GM13977 (cell line): ENCODE measurements around the gene ARL1.

ENCODE experiments used
- DNase-seq: peaks from one replicate; pipeline ENCODE4 v3.0.0; 2012; ENCODE audit warnings: low spot score
- CTCF ChIP-seq: IDR thresholded peaks from 2 replicates; pipeline ENCODE4 v1.5.1; 2012; ENCODE audit warnings: mild to moderate bottlenecking, control low read depth; ENCODE audit not compliant: insufficient read depth; ENCODE audit errors: extremely low read depth, missing control alignments
- in situ Hi-C: fragments of 300-500 bp; cut with MboI; formaldehyde crosslinking; loops from one replicate; pipeline ENCODE4 v1.12.0; 2022; ENCODE audit warnings: low sequenced_read_pairs, low pct_unique_long_range_greater_than_20kb, mixed read lengths, inconsistent platforms; ENCODE audit not compliant: unreplicated experiment

Gene ARL1

GRCh38 chr12:101375573-101375972 lies 32.0 kb downstream of the ARL1 start:
- in situ Hi-C loops, result no loop called here

GRCh38 chr12:101372431-101372830 lies 35.1 kb downstream of the ARL1 start:
- in situ Hi-C loops, result no loop called here
- TF ChIP-seq CTCF, result no peak
- DNase-seq, result no peak

More at GRCh38 chr12:101375573-101375972, 32.0 kb downstream of the ARL1 start:
- no peak for TF ChIP-seq CTCF
- DNase-seq, result no peak

- DNase-seq, result no peak
- in situ Hi-C loops, result no loop called here
- no peak for TF ChIP-seq CTCF
These were observed 39.6 kb downstream of the ARL1 start for GRCh38 chr12:101368016-101368415.

GRCh38 chr12:101361455-101361854 lies 46.1 kb downstream of the ARL1 start:
- in situ Hi-C loops, result no loop called here
- no peak for TF ChIP-seq CTCF

GRCh38 chr12:101356794-101357193 lies 50.8 kb downstream of the ARL1 start:
- no peak for TF ChIP-seq CTCF
- no peak for DNase-seq
- in situ Hi-C loops, result no loop called here

More at GRCh38 chr12:101361455-101361854, 46.1 kb downstream of the ARL1 start:
- no peak for DNase-seq

GRCh38 chr12:101351682-101352081 lies 55.9 kb downstream of the ARL1 start:
- no peak for TF ChIP-seq CTCF
- no peak for DNase-seq
- in situ Hi-C loops, result no loop called here

GRCh38 chr12:101343893-101344292 lies 63.7 kb downstream of the ARL1 start:
- in situ Hi-C loops, result no loop called here
- no peak for DNase-seq
- no peak for TF ChIP-seq CTCF
